A549 (cell line): ENCODE data around the gene MPI. TPM values are rescaled to one million over a fixed set of nuclear protein-coding genes. Genes with fewer than 3 reads are reported as not detected.

ENCODE experiments used
- ATAC-seq, 2 experiments: fragments of 200-7000 bp in 1 of 2; fragments of >200 bp in 1 of 2; cut with Nextera tagmentation in 1 of 2; cut with Tn5 transposase in 1 of 2; 3 replicates each; pipeline versions ENCODE4 v1.8.0 to v1.9.1; 2018 to 2020; ENCODE audit warnings: mild to moderate bottlenecking in 1 of 2, moderate library complexity in 1 of 2
- CTCF ChIA-PET: fragments of 300-600 bp; sonication (Branson Sonifier 250); formaldehyde crosslinking; extraction: SDS; loops from one replicate; lab custom pipeline; 2021; ENCODE audit warnings: antibody characterized with exemption, inconsistent platforms; lab: Yijun Ruan, JAX
- POLR2A ChIA-PET: fragments of 350-600 bp; formaldehyde crosslinking; extraction: SDS; loops from one replicate; lab custom pipeline; 2021; ENCODE audit warnings: antibody characterized with exemption, inconsistent platforms; lab: Yijun Ruan, JAX
- DNase-seq, 2 experiments: peaks; one replicate each; pipeline versions ENCODE4 v3.0.0 to v3.0.0-alpha.2; 2011 to 2016; ENCODE audit warnings: low read depth in 1 of 2, low spot score in 1 of 2
- FAIRE-seq: peaks from 2 replicates; lab custom pipeline; 2011; peaks lifted over from hg19 to GRCh38; lab: Jason Lieb, UNC
- H3K27ac ChIP-seq, 2 experiments: fragments of >200 bp; sonication (Bioruptor Twin); formaldehyde crosslinking; 3 replicates each; pipeline ENCODE4 v1.5.1; 2016 to 2017
- H3K4me1 ChIP-seq: fragments of >200 bp; sonication (Bioruptor Twin); formaldehyde crosslinking; 3 replicates; pipeline ENCODE4 v1.6.1; 2016
- H3K4me2 ChIP-seq: fragments of >200 bp; sonication (Bioruptor Twin); formaldehyde crosslinking; 3 replicates; pipeline ENCODE4 v1.6.1; 2016
- H3K4me3 ChIP-seq: fragments of >200 bp; sonication (Bioruptor Twin); formaldehyde crosslinking; 3 replicates; pipeline ENCODE4 v1.5.1; 2016
- H3K9me3 ChIP-seq: fragments of >200 bp; sonication (Bioruptor Twin); formaldehyde crosslinking; 3 replicates; pipeline ENCODE4 v1.6.1; 2016
- BHLHE40 ChIP-seq: IDR thresholded peaks from 2 replicates; pipeline ENCODE4 v1.6.1; 2012; ENCODE audit warnings: low read depth, low read length, inconsistent platforms
- CBX2 ChIP-seq: fragments of 200-600 bp; sonication (generic); IDR thresholded peaks from 2 replicates; pipeline ENCODE4 v1.6.1; 2016; ENCODE audit warnings: low read depth, mild to moderate bottlenecking, borderline replicate concordance
- CHD2 ChIP-seq: fragments of 150-350 bp; IDR thresholded peaks from 2 replicates; pipeline ENCODE4 v1.6.1; 2014; ENCODE audit warnings: low read length; ENCODE audit not compliant: partially characterized antibody
- CHD4 ChIP-seq: fragments of 200-600 bp; sonication (generic); IDR thresholded peaks from 2 replicates; pipeline ENCODE4 v1.6.1; 2016; ENCODE audit warnings: antibody characterized with exemption, mild to moderate bottlenecking, borderline replicate concordance
- E2F6 ChIP-seq: IDR thresholded peaks from 2 replicates; pipeline ENCODE4 v1.6.1; 2012; ENCODE audit warnings: low read depth, borderline replicate concordance
- EP300 ChIP-seq, 2 experiments: fragments of >200 bp; sonication (Bioruptor Twin); formaldehyde crosslinking; IDR thresholded peaks; 2 replicates in 1 of 2; 3 replicates in 1 of 2; pipeline ENCODE4 v1.6.1; 2016 to 2017
- ESRRA ChIP-seq: fragments of 150-350 bp; IDR thresholded peaks from 2 replicates; pipeline ENCODE4 v1.6.1; 2014; ENCODE audit warnings: mild to moderate bottlenecking, low read length, borderline replicate concordance
- HEYL ChIP-seq: fragments of 250-450 bp; sonication (Bioruptor Pico); IDR thresholded peaks from 2 replicates; pipeline ENCODE4 v1.8.0; 2021; ENCODE audit warnings: mild to moderate bottlenecking, moderate library complexity
- HOXB13 ChIP-seq: fragments of 250-450 bp; sonication (Bioruptor Pico); IDR thresholded peaks from 2 replicates; pipeline ENCODE4 v1.5.0; 2020; ENCODE audit warnings: low read depth, mild to moderate bottlenecking, moderate library complexity
- HOXB5 ChIP-seq: fragments of 250-450 bp; sonication (Bioruptor Pico); IDR thresholded peaks from 2 replicates; pipeline ENCODE4 v1.5.0; 2020; ENCODE audit warnings: mild to moderate bottlenecking, moderate library complexity
- KDM1A ChIP-seq: fragments of 200-600 bp; sonication (generic); IDR thresholded peaks from 2 replicates; pipeline ENCODE4 v1.6.1; 2016; ENCODE audit warnings: low read depth, mild to moderate bottlenecking
- KDM5A ChIP-seq: fragments of 200-600 bp; sonication (generic); IDR thresholded peaks from 2 replicates; pipeline ENCODE4 v1.6.1; 2016; ENCODE audit warnings: antibody characterized with exemption, mild to moderate bottlenecking
- MAFK ChIP-seq: fragments of 450-650 bp; IDR thresholded peaks from 2 replicates; pipeline ENCODE4 v1.6.1; 2014; ENCODE audit not compliant: partially characterized antibody
- MAX ChIP-seq: IDR thresholded peaks from 2 replicates; pipeline ENCODE4 v1.6.1; 2012
- MAZ ChIP-seq: fragments of 150-350 bp; IDR thresholded peaks from 2 replicates; pipeline ENCODE4 v1.6.1; 2014; ENCODE audit warnings: antibody characterized with exemption, low read depth, low read length, borderline replicate concordance
- NFE2L2 ChIP-seq: fragments of 150-350 bp; conservative IDR thresholded peaks from 2 replicates; pipeline ENCODE4 v1.6.1; 2014; ENCODE audit warnings: low read length
- NPAS2 ChIP-seq: fragments of 250-450 bp; sonication (Bioruptor Pico); IDR thresholded peaks from 2 replicates; pipeline ENCODE4 v1.8.0; 2022; ENCODE audit warnings: mild to moderate bottlenecking, moderate library complexity, borderline replicate concordance
- PBX3 ChIP-seq: IDR thresholded peaks from 2 replicates; pipeline ENCODE4 v1.6.1; 2012
- RARB ChIP-seq: fragments of 250-450 bp; sonication (Bioruptor Pico); IDR thresholded peaks from 2 replicates; pipeline ENCODE4 v1.8.0; 2021; ENCODE audit warnings: mild to moderate bottlenecking, moderate library complexity
- RCOR1 ChIP-seq: fragments of 150-350 bp; IDR thresholded peaks from 2 replicates; pipeline ENCODE4 v1.6.1; 2014; ENCODE audit warnings: antibody characterized with exemption, low read length, low read depth
- RNF2 ChIP-seq: fragments of 200-600 bp; sonication (generic); IDR thresholded peaks from 2 replicates; pipeline ENCODE4 v1.6.1; 2016; ENCODE audit warnings: low read depth, mild to moderate bottlenecking, antibody characterized with exemption, moderate library complexity, borderline replicate concordance
- SMC3 ChIP-seq: fragments of >200 bp; sonication (Bioruptor Twin); formaldehyde crosslinking; IDR thresholded peaks from 3 replicates; pipeline ENCODE4 v1.6.1; 2018; ENCODE audit warnings: inconsistent platforms
- SREBF2 ChIP-seq: fragments of 450-650 bp; IDR thresholded peaks from 2 replicates; pipeline ENCODE4 v1.6.1; 2014; ENCODE audit warnings: mild to moderate bottlenecking, moderate library complexity
- TFCP2L1 ChIP-seq: fragments of 250-450 bp; sonication (Bioruptor Pico); IDR thresholded peaks from 2 replicates; pipeline ENCODE4 v1.5.0; 2021; ENCODE audit warnings: mild to moderate bottlenecking
- ZNF302 ChIP-seq: fragments of 250-450 bp; sonication (Bioruptor Pico); IDR thresholded peaks from 2 replicates; pipeline ENCODE4 v1.9.0; 2021; ENCODE audit warnings: inconsistent platforms, mild to moderate bottlenecking, moderate library complexity
- WGBS: methylation state at CpG from one replicate; pipeline ENCODE4 v1.1.6; 2017; ENCODE audit errors: missing lambda C conversion rate; 5-methylcytosine and 5-hydroxymethylcytosine counted together
- polyA plus RNA-seq, 4 experiments: library from polyadenylated mRNA; depleted of rRNA in 3 of 4; stranded (reverse); fragments of >200 nt; fragmentation: RNase III in 1 of 4; extraction: RNeasy Plus Mini Kit Qiagen cat#74134 plus additional on column Dnase treatment in 1 of 4; gene quantifications; 2 replicates in 3 of 4; 3 replicates in 1 of 4; pipeline ENCODE4 v1.2.3, GENCODE V29; 2011 to 2017

The MPI gene
- polyA plus RNA-seq, 2 of the 4 experiments (the other 2 are of a cell fraction), result 39.9 to 53.7 TPM

GRCh38 chr15:74888716-74889115, 1.1 kb upstream of the MPI start:
- H3K4me1 ChIP-seq, result peaks cover 14% of the 10 kb centered on the region; the same call in 1 of the 3 replicates
- no peak overlapping the region for H3K4me3 ChIP-seq
- H3K9me3 ChIP-seq, result no peaks in the 10 kb centered on the region
- ChIA-PET POLR2A (interaction anchor here (1.5 kb wide), 1 partner anchor 106 kb away, joined by 3 read pairs; no protein-coding TSS in a partner anchor), CTCF (interaction anchor here (1.1 to 9.2 kb wide), 4 partner anchors 10 to 27 kb away, joined by 3 to 92 read pairs (median 4); no protein-coding TSS in a partner anchor)
- WGBS, result 96% methylated on average over 4 of the region's 4 CpGs
- no peak overlapping the region for H3K27ac ChIP-seq
- ATAC-seq (no peak), DNase-seq (no peak), FAIRE-seq (no peak)
- no peak overlapping the region for H3K4me2 ChIP-seq
- TF ChIP-seq NFE2L2 (no peak), CHD4 (no peak), E2F6 (no peak), EP300 (IDR thresholded peaks at IDR 0.05) (no peak), HOXB5 (CRISPR knock-in tag) (no peak), TFCP2L1 (no peak), SMC3 (no peak), MAFK (no peak), KDM5A (no peak), RARB (CRISPR knock-in tag) (no peak), KDM1A (no peak), RNF2 (no peak), ESRRA (no peak)

- peak overlapping the region; percentile 78 to 90; a peak in 5 of 6 replicates for H3K27ac ChIP-seq
- FAIRE-seq, result no peak
- WGBS, result 68% methylated on average over 8 of the region's 8 CpGs
- H3K4me2 ChIP-seq, result peak overlapping the region; percentile 80
- peak overlapping the region; percentile 63 for H3K4me3 ChIP-seq
- peaks cover 14% of the 10 kb centered on the region; the same call in 1 of the 3 replicates for H3K4me1 ChIP-seq
- CTCF ChIA-PET, result interaction anchor here (1.1 to 9.2 kb wide), 6 partner anchors 11 to 120 kb away, joined by 3 to 92 read pairs (median 4); no protein-coding TSS in a partner anchor
- no peak for DNase-seq
- POLR2A ChIA-PET, result interaction anchor here (0.6 to 1.8 kb wide), 7 partner anchors 8 to 106 kb away, joined by 3 to 15 read pairs (median 6); partner anchors contain the start of gene FAM219B
- no peaks in the 10 kb centered on the region for H3K9me3 ChIP-seq
- TF ChIP-seq HEYL (CRISPR knock-in tag), result no peak
- no peak for TF ChIP-seq HOXB13 (CRISPR knock-in tag)
- TF ChIP-seq ZNF302, result no peak
- no peak for TF ChIP-seq MAZ
- TF ChIP-seq MAX, result no peak
- no peak for TF ChIP-seq NPAS2 (CRISPR knock-in tag)
- no peak for TF ChIP-seq RARB (CRISPR knock-in tag)
- no peak for TF ChIP-seq MAFK
- no peak for TF ChIP-seq CHD2
- TF ChIP-seq SREBF2, result no peak
- no peak for TF ChIP-seq EP300 (IDR thresholded peaks at IDR 0.05)
- no peak for TF ChIP-seq RCOR1
- no peak for TF ChIP-seq CBX2
- TF ChIP-seq PBX3, result no peak
- no peak for TF ChIP-seq BHLHE40
- TF ChIP-seq CHD4, result no peak
- peak; percentile 25 to 37 for ATAC-seq
These were observed 406 bp upstream of the MPI start for GRCh38 chr15:74889390-74889882.
